Upper lobe of left lung (tissue), 6 donors: ENCODE measurements around the gene CFAP45. TPM values are rescaled to one million over a fixed set of nuclear protein-coding genes. Genes with fewer than 3 reads are reported as not detected.

ENCODE experiments used
- ATAC-seq, 2 donors: fragments of 200-7000 bp; cut with Tn5 transposase; one replicate each; pipeline ENCODE4 v1.9.1; 2022; ENCODE audit warnings: mild to moderate bottlenecking in 2 of 2, moderate library complexity in 2 of 2; ENCODE audit not compliant: low FRiP score in 2 of 2
- DNase-seq, 2 donors: peaks; one replicate each; pipeline ENCODE4 v3.0.0-alpha.2; 2019 to 2020
- H3K27ac ChIP-seq, 4 donors: fragments of 200-600 bp; sonication (generic); one replicate each; pipeline ENCODE4 v1.5.1; 2016 to 2019
- H3K27me3 ChIP-seq, 4 donors: fragments of 200-600 bp; sonication (generic); one replicate each; pipeline ENCODE4 v1.5.1; 2017 to 2019
- H3K36me3 ChIP-seq, 4 donors: fragments of 200-600 bp; sonication (generic); one replicate each; pipeline ENCODE4 v1.5.1; 2016 to 2019
- H3K4me1 ChIP-seq, 4 donors: fragments of 200-600 bp; sonication (generic); one replicate each; pipeline ENCODE4 v1.5.1; 2018 to 2019
- H3K4me3 ChIP-seq, 4 donors: fragments of 200-600 bp; sonication (generic); one replicate each; pipeline ENCODE4 v1.5.1; 2017 to 2019; ENCODE audit warnings: mild to moderate bottlenecking in 2 of 4, moderate library complexity in 1 of 4
- H3K9me3 ChIP-seq, 4 donors: fragments of 200-600 bp; sonication (generic); one replicate each; pipeline ENCODE4 v1.5.1; 2018 to 2019
- EP300 ChIP-seq, 4 donors: sonication (generic); formaldehyde crosslinking; IDR thresholded peaks; one replicate each; pipeline ENCODE4 v1.5.1; 2017; ENCODE audit warnings: antibody characterized with exemption in 4 of 4, control low read depth in 2 of 4
- POLR2A ChIP-seq, 4 donors: fragments of 450-650 bp; IDR thresholded peaks; one replicate each; pipeline ENCODE4 v1.5.1; 2016 to 2017; ENCODE audit warnings: antibody characterized with exemption in 4 of 4, mild to moderate bottlenecking in 2 of 4
- POLR2AphosphoS5 ChIP-seq, 2 donors: sonication (generic); formaldehyde crosslinking; IDR thresholded peaks; one replicate each; pipeline ENCODE4 v1.5.1; 2017; ENCODE audit warnings: antibody characterized with exemption in 2 of 2
- WGBS, 2 donors: methylation state at CpG; one replicate each; pipeline ENCODE4 v1.1.5; 2017 to 2018; 5-methylcytosine and 5-hydroxymethylcytosine counted together
- total RNA-seq, 6 donors: library from RNA; depleted of rRNA in 4 of 6; stranded (reverse); fragments of >200 nt in 4 of 6; gene quantifications; one replicate each; pipeline versions ENCODE4 v1.1.0 to v1.2.1, GENCODE V29; 2016 to 2021
- TF ChIP-seq, protein P1 (sequence below), 6 experiments: fragments of 450-650 bp in 4 of 6; fragments of 200-600 bp in 2 of 6; sonication (generic) in 2 of 6; IDR thresholded peaks; one replicate each; pipeline ENCODE4 v1.5.1; 2016 to 2019; ENCODE audit warnings: antibody characterized with exemption in 6 of 6
- donor health status: DM: no; HTN: no; CAD: no; lungs with moderate emphysema.
- donor health status: DM: no; HTN: yes; CAD: no; lungs with severe emphysema.

CFAP45 gene
- total RNA-seq, 6 donors from 2014 or later: 1.2 to 34.6 (median 9.0) TPM

DNA sequence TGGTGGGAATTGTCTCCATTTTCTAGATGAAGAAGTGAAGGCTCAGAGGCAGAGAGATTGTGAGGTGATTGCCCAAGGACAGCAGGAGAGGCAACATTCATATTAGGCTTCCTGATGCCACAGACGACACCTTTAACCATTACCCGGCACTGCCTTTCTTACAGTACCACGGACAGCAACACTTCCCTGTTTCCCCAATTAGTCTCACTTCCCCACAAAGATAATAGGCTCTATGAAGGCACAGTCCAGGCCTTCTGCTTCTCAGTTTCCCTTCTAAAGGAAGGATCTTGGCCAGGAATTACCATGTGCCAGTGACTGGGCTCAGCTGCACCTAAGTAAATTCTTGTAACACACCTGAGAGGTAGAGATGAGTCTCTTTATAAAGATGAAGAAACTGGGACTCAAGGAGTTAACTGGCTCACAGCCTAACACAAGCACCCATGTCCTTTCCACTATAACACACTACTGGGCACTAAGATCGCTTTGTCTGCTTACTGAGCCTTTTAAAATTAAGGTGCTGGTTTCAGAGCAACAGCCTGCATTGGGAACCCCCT, 35.8 kb upstream of the CFAP45 start:
- H3K27ac ChIP-seq: no peak overlapping the region
- DNase-seq: no peak
- no peaks in the 10 kb centered on the region for H3K36me3 ChIP-seq
- H3K4me1 ChIP-seq: peaks cover 12 to 26% (median 18%) of the 10 kb centered on the region in 4 donors
- 51 to 67% methylated on average over 3 to 4 of the region's 4 CpGs for WGBS, 2 donors
- H3K27me3 ChIP-seq: no peaks in the 10 kb centered on the region
- peak in 1 of 2 donors; percentile 51 for ATAC-seq
- H3K4me3 ChIP-seq: no peak overlapping the region
- no peaks in the 10 kb centered on the region for H3K9me3 ChIP-seq
- TF ChIP-seq, protein P1, sequence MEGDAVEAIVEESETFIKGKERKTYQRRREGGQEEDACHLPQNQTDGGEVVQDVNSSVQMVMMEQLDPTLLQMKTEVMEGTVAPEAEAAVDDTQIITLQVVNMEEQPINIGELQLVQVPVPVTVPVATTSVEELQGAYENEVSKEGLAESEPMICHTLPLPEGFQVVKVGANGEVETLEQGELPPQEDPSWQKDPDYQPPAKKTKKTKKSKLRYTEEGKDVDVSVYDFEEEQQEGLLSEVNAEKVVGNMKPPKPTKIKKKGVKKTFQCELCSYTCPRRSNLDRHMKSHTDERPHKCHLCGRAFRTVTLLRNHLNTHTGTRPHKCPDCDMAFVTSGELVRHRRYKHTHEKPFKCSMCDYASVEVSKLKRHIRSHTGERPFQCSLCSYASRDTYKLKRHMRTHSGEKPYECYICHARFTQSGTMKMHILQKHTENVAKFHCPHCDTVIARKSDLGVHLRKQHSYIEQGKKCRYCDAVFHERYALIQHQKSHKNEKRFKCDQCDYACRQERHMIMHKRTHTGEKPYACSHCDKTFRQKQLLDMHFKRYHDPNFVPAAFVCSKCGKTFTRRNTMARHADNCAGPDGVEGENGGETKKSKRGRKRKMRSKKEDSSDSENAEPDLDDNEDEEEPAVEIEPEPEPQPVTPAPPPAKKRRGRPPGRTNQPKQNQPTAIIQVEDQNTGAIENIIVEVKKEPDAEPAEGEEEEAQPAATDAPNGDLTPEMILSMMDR (IDR thresholded peaks at IDR 0.05): no peak
- TF ChIP-seq POLR2A (IDR thresholded peaks at IDR 0.05) (no peak), EP300 (IDR thresholded peaks at IDR 0.05) (no peak), POLR2AphosphoS5 (IDR thresholded peaks at IDR 0.05) (no peak)

DNA sequence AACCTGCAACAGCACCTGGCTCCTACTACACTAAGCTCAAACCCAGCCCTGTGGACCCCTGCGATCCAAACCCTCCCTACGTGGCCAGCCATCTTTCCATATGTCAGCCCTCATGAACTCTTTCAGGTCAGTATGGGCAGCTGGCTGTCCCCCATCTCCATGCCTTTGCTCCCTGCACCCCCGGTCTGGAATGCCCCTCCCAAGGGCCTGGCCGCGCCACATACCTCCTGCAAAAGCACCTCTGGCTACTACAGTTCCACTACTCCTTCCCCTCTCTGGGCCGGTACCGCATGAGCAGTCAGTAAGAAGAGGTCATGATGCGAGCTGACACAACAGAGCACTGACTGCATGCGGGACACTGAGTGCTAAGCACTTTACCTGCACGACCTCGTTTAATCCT, 35.3 kb upstream of the CFAP45 start:
- TF ChIP-seq, protein P1 (IDR thresholded peaks at IDR 0.05): no peak
- TF ChIP-seq POLR2AphosphoS5 (IDR thresholded peaks at IDR 0.05): no peak
- no peak for TF ChIP-seq POLR2A (IDR thresholded peaks at IDR 0.05)
- no peak for TF ChIP-seq EP300 (IDR thresholded peaks at IDR 0.05)
- Histone ChIP-seq H3K9me3 (no peaks in the 10 kb centered on the region), H3K4me3 (no peak overlapping the region), H3K4me1 (peaks cover 12 to 26% (median 18%) of the 10 kb centered on the region in 4 donors), H3K27ac (no peak overlapping the region), H3K36me3 (no peaks in the 10 kb centered on the region), H3K27me3 (no peaks in the 10 kb centered on the region)
- DNase-seq (no peak), ATAC-seq (no peak)
- WGBS, 2 donors: 90 to 92% methylated on average over 11 of the region's 11 CpGs

DNA sequence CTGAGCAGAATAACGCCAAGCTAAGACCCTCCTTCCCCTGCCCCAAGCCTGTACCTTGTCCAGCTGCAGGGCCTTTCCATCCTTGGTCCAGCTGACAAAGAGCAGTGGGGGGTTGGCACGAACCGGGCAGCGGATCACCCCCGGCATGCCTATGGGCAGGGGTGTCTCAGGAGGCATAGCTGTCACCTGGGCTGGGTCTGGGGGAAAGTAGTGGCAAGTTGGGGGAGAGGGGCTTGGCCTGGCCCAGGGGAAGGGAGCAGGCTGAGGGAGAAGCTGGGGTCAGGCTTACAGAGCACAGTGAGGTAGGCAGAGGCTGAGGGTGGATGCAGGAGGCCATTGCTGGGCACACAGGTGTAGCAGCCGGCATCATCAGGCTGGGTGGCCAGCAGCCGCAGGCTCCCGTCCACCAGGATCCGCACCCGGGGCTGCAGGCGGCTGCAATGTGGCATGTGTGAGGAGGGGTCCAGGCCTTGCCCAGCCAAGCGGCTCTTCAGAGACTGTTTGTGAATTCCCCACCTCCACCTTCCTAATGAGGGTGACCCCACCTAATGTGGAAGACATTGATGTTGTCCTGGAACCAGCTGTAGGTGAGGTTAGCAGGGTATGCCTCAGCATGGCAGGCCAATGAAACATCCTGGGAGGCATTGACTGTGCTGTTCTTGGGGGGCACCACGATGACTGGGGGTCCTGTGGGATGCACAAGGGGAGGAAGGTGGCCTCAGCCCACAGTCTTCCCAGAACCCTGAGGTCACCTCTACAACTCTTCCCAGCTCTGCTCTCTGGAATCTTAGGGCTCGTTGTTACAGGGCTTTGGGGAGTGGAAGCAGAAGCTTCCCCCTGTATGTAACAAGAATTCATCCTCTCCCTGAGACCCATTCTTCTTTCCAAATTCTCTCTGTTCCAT, 34.4 kb upstream of the CFAP45 start:
- WGBS, 2 donors: 90 to 95% methylated on average over 8 to 13 of the region's 14 CpGs
- TF ChIP-seq POLR2AphosphoS5 (IDR thresholded peaks at IDR 0.05) (no peak), POLR2A (IDR thresholded peaks at IDR 0.05) (no peak), EP300 (IDR thresholded peaks at IDR 0.05) (no peak)
- TF ChIP-seq, protein P1 (IDR thresholded peaks at IDR 0.05): no peak
- ATAC-seq: no peak
- Histone ChIP-seq H3K4me1 (peaks cover 12 to 26% (median 18%) of the 10 kb centered on the region in 4 donors), H3K4me3 (no peak overlapping the region), H3K36me3 (no peaks in the 10 kb centered on the region), H3K9me3 (no peaks in the 10 kb centered on the region), H3K27me3 (no peaks in the 10 kb centered on the region), H3K27ac (no peak overlapping the region)
- peak in 1 of 2 donors; percentile 70 for DNase-seq

DNA sequence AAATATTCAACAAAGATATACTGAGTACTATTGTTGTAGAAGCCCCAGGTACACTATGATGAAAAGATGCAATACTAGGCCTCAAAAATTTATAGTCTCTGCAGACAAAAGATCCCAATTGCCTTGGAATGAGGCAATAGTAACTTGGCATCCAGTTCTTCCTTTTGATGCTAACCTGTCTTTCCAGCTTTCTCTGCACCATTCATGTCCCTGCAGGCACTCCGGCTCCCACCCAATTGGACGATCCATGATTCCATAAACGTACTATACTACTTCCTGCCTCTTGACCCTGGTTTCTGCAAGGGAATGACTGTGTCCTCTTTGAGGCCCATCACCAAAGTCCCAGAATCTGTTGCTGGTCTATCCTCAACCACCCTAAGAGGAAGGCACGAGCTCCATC, 33.4 kb upstream of the CFAP45 start:
- no peaks in the 10 kb centered on the region for H3K27me3 ChIP-seq
- DNase-seq (no peak), ATAC-seq (no peak)
- H3K9me3 ChIP-seq: no peaks in the 10 kb centered on the region
- TF ChIP-seq POLR2A (IDR thresholded peaks at IDR 0.05): no peak
- TF ChIP-seq POLR2AphosphoS5 (IDR thresholded peaks at IDR 0.05): no peak
- TF ChIP-seq EP300 (IDR thresholded peaks at IDR 0.05): no peak
- TF ChIP-seq, protein P1 (IDR thresholded peaks at IDR 0.05): no peak
- H3K27ac ChIP-seq: no peak overlapping the region
- WGBS, 2 donors: 79 to 84% methylated on average over 4 of the region's 4 CpGs
- peaks cover 12 to 22% (median 18%) of the 10 kb centered on the region in 4 donors for H3K4me1 ChIP-seq
- H3K4me3 ChIP-seq: no peak overlapping the region
- no peaks in the 10 kb centered on the region for H3K36me3 ChIP-seq
